Panc1 (cell line): Measurements from ENCODE around the gene UNCX. TPM values are rescaled to one million over a fixed set of nuclear protein-coding genes. Genes with fewer than 3 reads are reported as not detected.

Experiments used
- ATAC-seq: fragments of 200-7000 bp; cut with Tn5 transposase; 2 replicates; pipeline ENCODE4 v1.9.1; 2020; ENCODE audit warnings: mild to moderate bottlenecking, moderate library complexity
- BruUV-seq: library from RNA; stranded (reverse); fragments of 400-500 nt; replicated peaks from 2 replicates; lab custom pipeline; 2021; lab: Mats Ljungman, UMichigan
- CTCF ChIA-PET: fragments of 300-600 bp; sonication (Branson Sonifier 250); formaldehyde crosslinking; loops from one replicate; lab custom pipeline; 2022; ENCODE audit warnings: antibody characterized with exemption; lab: Charles Lee
- POLR2A ChIA-PET: fragments of 300-600 bp; sonication (Branson Sonifier 250); formaldehyde crosslinking; loops from one replicate; lab custom pipeline; 2022; ENCODE audit warnings: antibody characterized with exemption; lab: Charles Lee
- DNase-seq: peaks from one replicate; pipeline ENCODE4 v3.0.0-alpha.2; 2010; ENCODE audit warnings: low read depth, low spot score
- H3K27ac ChIP-seq: 2 replicates; pipeline ENCODE4 v1.5.1; 2011; ENCODE audit warnings: mild to moderate bottlenecking, low read length, inconsistent platforms
- H3K27me3 ChIP-seq: fragments of 200-500 bp; sonication (Bioruptor generic); 2 replicates; pipeline ENCODE4 v1.6.0; 2014; ENCODE audit warnings: low read length, inconsistent platforms; ENCODE audit not compliant: control insufficient read depth, insufficient read depth
- H3K36me3 ChIP-seq: fragments of 200-500 bp; sonication (Bioruptor generic); 2 replicates; pipeline ENCODE4 v1.5.1; 2014; ENCODE audit warnings: inconsistent platforms, mild to moderate bottlenecking, low read length, moderate library complexity; ENCODE audit not compliant: control insufficient read depth, insufficient read depth
- H3K4me1 ChIP-seq: 2 replicates; pipeline ENCODE4 v1.5.1; 2011; ENCODE audit warnings: inconsistent platforms, mild to moderate bottlenecking, low read length, moderate library complexity; ENCODE audit not compliant: control insufficient read depth, insufficient read depth
- H3K4me3 ChIP-seq, 2 experiments: 2 replicates each; pipeline ENCODE4 v1.5.1; 2011 to 2012; ENCODE audit warnings: low read depth in 2 of 2, low read length in 2 of 2, mild to moderate bottlenecking in 2 of 2, inconsistent platforms in 1 of 2, moderate library complexity in 1 of 2
- H3K9me3 ChIP-seq: fragments of 200-500 bp; sonication (Bioruptor generic); 2 replicates; pipeline ENCODE4 v1.5.1; 2014; ENCODE audit warnings: low read depth, mild to moderate bottlenecking, inconsistent platforms, low read length, moderate library complexity; ENCODE audit not compliant: control insufficient read depth, insufficient read depth
- CTCF ChIP-seq: fragments of 450-650 bp; IDR thresholded peaks from 2 replicates; pipeline ENCODE4 v1.5.1; 2017; ENCODE audit warnings: mild to moderate bottlenecking
- POLR2AphosphoS5 ChIP-seq: IDR thresholded peaks from 2 replicates; pipeline ENCODE4 v1.6.1; 2012; ENCODE audit warnings: mild to moderate bottlenecking, low read depth, low read length, moderate library complexity
- REST ChIP-seq, 2 experiments: IDR thresholded peaks; 2 replicates each; pipeline ENCODE4 v1.6.1; 2011 to 2012; ENCODE audit warnings: low read depth in 2 of 2, control low read depth in 1 of 2, low read length in 1 of 2, mild to moderate bottlenecking in 1 of 2, moderate library complexity in 1 of 2; ENCODE audit not compliant: insufficient read depth in 1 of 2
- SIN3A ChIP-seq: IDR thresholded peaks from 2 replicates; pipeline ENCODE4 v1.6.1; 2012; ENCODE audit warnings: low read depth, mild to moderate bottlenecking, low read length, moderate library complexity, borderline replicate concordance; ENCODE audit not compliant: insufficient read depth
- TCF7L2 ChIP-seq: IDR thresholded peaks from 2 replicates; pipeline ENCODE4 v1.6.1; 2011; ENCODE audit warnings: mild to moderate bottlenecking, low read depth, low read length, inconsistent platforms
- in situ Hi-C: cut with HindIII; loops from 2 replicates; pipeline ENCODE4 v1.10.0; 2016; ENCODE audit warnings: low sequenced_read_pairs, low pct_unique_long_range_greater_than_20kb
- intact Hi-C: fragments of 100-400 bp; cut with micrococcal nuclease; formaldehyde crosslinking; loops from one replicate; pipeline ENCODE4 v1.10.0; 2022; ENCODE audit not compliant: unreplicated experiment
- total RNA-seq: library from RNA; stranded (reverse); gene quantifications from one replicate; pipeline ENCODE4 v1.2.1, GENCODE V29; 2021; ENCODE audit not compliant: unreplicated experiment

The UNCX gene
- total RNA-seq, 1 experiment from 2014 or later: not detected

GRCh38 chr7:1227814-1228544 lies 4.7 kb upstream of the UNCX start:
- BruUV-seq: no TSS peak

More at GRCh38 chr7:1227814-1228544, 4.7 kb upstream of the UNCX start:
- Histone ChIP-seq H3K27me3 (peaks cover 5% of the 10 kb centered on the region), H3K4me3 (no peak overlapping the region), H3K4me1 (peaks cover 4% of the 10 kb centered on the region), H3K36me3 (no peaks in the 10 kb centered on the region), H3K27ac (no peak overlapping the region), H3K9me3 (no peaks in the 10 kb centered on the region)
- no peak for TF ChIP-seq REST (IDR thresholded peaks at IDR 0.05; ENCODE audit: insufficient read depth in 1 of 2, low read depth in 2 of 2, low read length in 1 of 2)
- TF ChIP-seq POLR2AphosphoS5: no peak
- TF ChIP-seq TCF7L2: no peak
- TF ChIP-seq SIN3A: no peak
- no peak for TF ChIP-seq CTCF
- in situ Hi-C loops: no loop called here
- ChIA-PET POLR2A (no interaction called here), CTCF (interaction anchor here (1.2 kb wide), 1 partner anchor 184 kb away, joined by 3 read pairs; no protein-coding TSS in a partner anchor)
- DNase-seq: no peak
- intact Hi-C loops: loop anchor here (10.0 kb wide), 1 partner anchor 147 kb away; no protein-coding TSS in a partner anchor
- ATAC-seq: no peak
